ENCODE measurements around the gene TRAF2. TPM values are rescaled to one million over a fixed set of nuclear protein-coding genes. Genes with fewer than 3 reads are reported as not detected.

Gene TRAF2
- total and polyA plus RNA-seq, 2 of the 4 experiments (the other 2 are of a cell fraction), result 6.6 to 12.0 TPM

DNA sequence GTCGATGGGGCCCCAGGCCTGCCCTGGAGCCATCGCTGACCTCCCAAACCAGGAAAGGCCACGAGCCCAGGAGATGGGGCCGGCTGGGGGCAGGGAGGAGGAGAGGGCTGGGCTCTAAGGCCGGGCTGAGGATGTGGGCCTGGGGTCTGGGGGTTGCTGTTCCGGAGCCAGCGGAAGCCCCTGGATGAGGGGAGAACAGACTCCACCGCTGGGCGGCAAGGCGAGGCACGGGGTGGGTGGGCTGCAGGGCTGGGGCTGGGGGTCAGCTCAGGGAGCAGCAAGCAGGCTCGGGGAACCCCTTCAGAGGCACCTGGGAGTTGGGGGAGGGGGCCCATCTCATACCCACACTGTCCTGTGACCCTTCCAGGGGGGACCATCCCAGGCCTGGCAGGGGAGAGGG is 77.4 kb downstream of the TRAF2 start:
- intact Hi-C loops (cut with micrococcal nuclease) (no loop called here), in situ Hi-C loops (cut with MboI; ENCODE audit: low sequenced_read_pairs) (no loop called here), dilution Hi-C loops (cut with HindIII; ENCODE audit: low sequenced_read_pairs, unreplicated experiment) (no loop called here)
- BruUV-seq (replicated peaks), result no TSS peak
- H3K36me3 ChIP-seq (ENCODE audit: control insufficient read depth, insufficient read depth, low read length), result no peaks in the 10 kb centered on the region
- no peaks in the 10 kb centered on the region for H3K9me3 ChIP-seq (ENCODE audit: control insufficient read depth, insufficient read depth, low read length)
- TF ChIP-seq, protein P1, sequence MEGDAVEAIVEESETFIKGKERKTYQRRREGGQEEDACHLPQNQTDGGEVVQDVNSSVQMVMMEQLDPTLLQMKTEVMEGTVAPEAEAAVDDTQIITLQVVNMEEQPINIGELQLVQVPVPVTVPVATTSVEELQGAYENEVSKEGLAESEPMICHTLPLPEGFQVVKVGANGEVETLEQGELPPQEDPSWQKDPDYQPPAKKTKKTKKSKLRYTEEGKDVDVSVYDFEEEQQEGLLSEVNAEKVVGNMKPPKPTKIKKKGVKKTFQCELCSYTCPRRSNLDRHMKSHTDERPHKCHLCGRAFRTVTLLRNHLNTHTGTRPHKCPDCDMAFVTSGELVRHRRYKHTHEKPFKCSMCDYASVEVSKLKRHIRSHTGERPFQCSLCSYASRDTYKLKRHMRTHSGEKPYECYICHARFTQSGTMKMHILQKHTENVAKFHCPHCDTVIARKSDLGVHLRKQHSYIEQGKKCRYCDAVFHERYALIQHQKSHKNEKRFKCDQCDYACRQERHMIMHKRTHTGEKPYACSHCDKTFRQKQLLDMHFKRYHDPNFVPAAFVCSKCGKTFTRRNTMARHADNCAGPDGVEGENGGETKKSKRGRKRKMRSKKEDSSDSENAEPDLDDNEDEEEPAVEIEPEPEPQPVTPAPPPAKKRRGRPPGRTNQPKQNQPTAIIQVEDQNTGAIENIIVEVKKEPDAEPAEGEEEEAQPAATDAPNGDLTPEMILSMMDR (conservative IDR thresholded peaks at IDR 0.05; ENCODE audit: low read depth, low read length), result no peak
- no peak for TF ChIP-seq CEBPB (IDR thresholded peaks at IDR 0.05; ENCODE audit: low read depth, low read length)
- TF ChIP-seq, protein P2, sequence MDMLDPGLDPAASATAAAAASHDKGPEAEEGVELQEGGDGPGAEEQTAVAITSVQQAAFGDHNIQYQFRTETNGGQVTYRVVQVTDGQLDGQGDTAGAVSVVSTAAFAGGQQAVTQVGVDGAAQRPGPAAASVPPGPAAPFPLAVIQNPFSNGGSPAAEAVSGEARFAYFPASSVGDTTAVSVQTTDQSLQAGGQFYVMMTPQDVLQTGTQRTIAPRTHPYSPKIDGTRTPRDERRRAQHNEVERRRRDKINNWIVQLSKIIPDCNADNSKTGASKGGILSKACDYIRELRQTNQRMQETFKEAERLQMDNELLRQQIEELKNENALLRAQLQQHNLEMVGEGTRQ (IDR thresholded peaks at IDR 0.05; ENCODE audit: low read depth, low read length), result no peak
- TF ChIP-seq MAFK (IDR thresholded peaks at IDR 0.05; ENCODE audit: low read depth, low read length), result no peak
- no peak for TF ChIP-seq CHD1 (IDR thresholded peaks at IDR 0.05; ENCODE audit: low read depth, low read length)
- no peak for TF ChIP-seq MAZ (IDR thresholded peaks at IDR 0.05; ENCODE audit: borderline replicate concordance, low read depth, low read length)
- no peak for TF ChIP-seq MXI1 (IDR thresholded peaks at IDR 0.05; ENCODE audit: borderline replicate concordance, low read depth, low read length)
- TF ChIP-seq, protein P3, sequence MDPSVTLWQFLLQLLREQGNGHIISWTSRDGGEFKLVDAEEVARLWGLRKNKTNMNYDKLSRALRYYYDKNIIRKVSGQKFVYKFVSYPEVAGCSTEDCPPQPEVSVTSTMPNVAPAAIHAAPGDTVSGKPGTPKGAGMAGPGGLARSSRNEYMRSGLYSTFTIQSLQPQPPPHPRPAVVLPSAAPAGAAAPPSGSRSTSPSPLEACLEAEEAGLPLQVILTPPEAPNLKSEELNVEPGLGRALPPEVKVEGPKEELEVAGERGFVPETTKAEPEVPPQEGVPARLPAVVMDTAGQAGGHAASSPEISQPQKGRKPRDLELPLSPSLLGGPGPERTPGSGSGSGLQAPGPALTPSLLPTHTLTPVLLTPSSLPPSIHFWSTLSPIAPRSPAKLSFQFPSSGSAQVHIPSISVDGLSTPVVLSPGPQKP (IDR thresholded peaks at IDR 0.05; ENCODE audit: borderline replicate concordance, low read depth, low read length), result no peak
- TF ChIP-seq POLR2A (IDR thresholded peaks at IDR 0.05; ENCODE audit: low read depth, low read length), result no peak
- no peak for TF ChIP-seq RCOR1 (IDR thresholded peaks at IDR 0.05; ENCODE audit: insufficient replicate concordance, low read length)
- TF ChIP-seq RAD21 (IDR thresholded peaks at IDR 0.05; ENCODE audit: low read length), result no peak
- no peak overlapping the region for H3K9ac ChIP-seq (ENCODE audit: low read depth, low read length)
- no peaks in the 10 kb centered on the region for H4K20me1 ChIP-seq (ENCODE audit: insufficient read depth, low read length)
- no peak overlapping the region for H3K27ac ChIP-seq (ENCODE audit: insufficient read depth, low read length)
- ChIA-PET POLR2A (ENCODE audit: unreplicated experiment) (no interaction called here), CTCF (no interaction called here)
- H3K27me3 ChIP-seq (ENCODE audit: control insufficient read depth, insufficient read depth, low read length), result peaks cover 21% of the 10 kb centered on the region
- no peak overlapping the region for H3K56ac ChIP-seq (ENCODE audit: extremely low read depth, insufficient read depth, low read length)
- no peak overlapping the region for H4K5ac ChIP-seq (ENCODE audit: low read depth, low read length)
- H2AFZ ChIP-seq (replicated peaks; ENCODE audit: low read length, poor library complexity), result no peak overlapping the region
- no peak overlapping the region for H3K14ac ChIP-seq (replicated peaks; ENCODE audit: low read depth, low read length)
- no peak overlapping the region for H3K18ac ChIP-seq (ENCODE audit: low read depth, low read length)
- 62% methylated on average over 5 of the region's 12 CpGs; no CpG with 5 or more reads in 1 of the 2 experiments for WGBS, 2 experiments (ENCODE audit: extremely low coverage in 2 of 2, insufficient read length in 1 of 2)
- no peak overlapping the region for H3K4me3 ChIP-seq (ENCODE audit: insufficient read depth, low read depth, low read length)
- H2AK5ac ChIP-seq (ENCODE audit: low read depth, low read length), result no peak overlapping the region
- no peak for ATAC-seq (ENCODE audit: low read depth)
- no peak overlapping the region for H3K4ac ChIP-seq (ENCODE audit: low read depth, low read length)
- no peak overlapping the region for H4K91ac ChIP-seq (ENCODE audit: insufficient read depth, low read depth, low read length)
- H2BK5ac ChIP-seq (ENCODE audit: low read depth, low read length, poor library complexity, severe bottlenecking), result no peak overlapping the region
- peaks cover 2% of the 10 kb centered on the region; the same call in 1 of the 2 replicates for H3K9me1 ChIP-seq (ENCODE audit: insufficient read depth, low read length)
- H2BK15ac ChIP-seq (ENCODE audit: low read depth, low read length), result no peak overlapping the region
- no peak overlapping the region for H2AK9ac ChIP-seq (replicated peaks; ENCODE audit: low read depth, low read length, poor library complexity)
- no peak for DNase-seq
- H3K79me1 ChIP-seq (ENCODE audit: low read depth in 1 of 2, low read length in 2 of 2), result no peaks in the 10 kb centered on the region
- H2BK20ac ChIP-seq (ENCODE audit: low read depth, low read length), result no peak overlapping the region
- no peak overlapping the region for H2BK120ac ChIP-seq (ENCODE audit: low read depth, low read length)
- H3K23ac ChIP-seq (ENCODE audit: low read depth, low read length), result no peak overlapping the region
- no peak overlapping the region for H4K8ac ChIP-seq (ENCODE audit: low read depth in 2 of 2, low read length in 2 of 2)
- H3K4me2 ChIP-seq (ENCODE audit: low read depth, low read length), result no peak overlapping the region
- no peaks in the 10 kb centered on the region for H3K4me1 ChIP-seq (ENCODE audit: control insufficient read depth, insufficient read depth, low read length)
